B cell (primary cell): Measurements from ENCODE around the gene PHOSPHO1. TPM values are rescaled to one million over a fixed set of nuclear protein-coding genes. Genes with fewer than 3 reads are reported as not detected.
A peak's percentile ranks its signal among the peaks of the same experiment; 100 is the strongest.

Source experiments
- ATAC-seq: fragments of 200-7000 bp; cut with Tn5 transposase; one replicate; pipeline ENCODE4 v1.10.0; 2021; ENCODE audit warnings: low read depth, mild to moderate bottlenecking, moderate number of reproducible peaks, moderate library complexity
- CTCF ChIA-PET: fragments of 350-600 bp; sonication (Branson Sonifier 250); formaldehyde crosslinking; loops from one replicate; lab custom pipeline; 2021; ENCODE audit warnings: antibody characterized with exemption, inconsistent platforms; lab: Charles Lee
- POLR2A ChIA-PET: fragments of 350-600 bp; sonication (Branson Sonifier 250); formaldehyde crosslinking; loops from one replicate; lab custom pipeline; 2021; ENCODE audit warnings: antibody characterized with exemption; lab: Charles Lee
- DNase-seq: peaks from one replicate; pipeline ENCODE4 v3.0.0; 2013
- H2AFZ ChIP-seq: 2 replicates; pipeline ENCODE4 v1.6.1; 2012; ENCODE audit warnings: mild to moderate bottlenecking, low read depth, low read length; ENCODE audit not compliant: insufficient read depth, poor library complexity, severe bottlenecking
- H3K27ac ChIP-seq, 2 donors: 1 replicate in 1 of 2; 2 replicates in 1 of 2; pipeline ENCODE4 v1.5.1; 2012 to 2013; ENCODE audit warnings: low read length in 2 of 2, mild to moderate bottlenecking in 2 of 2, moderate library complexity in 1 of 2
- H3K27me3 ChIP-seq, 4 experiments: fragments of 200-600 bp in 1 of 4; sonication (generic) in 1 of 4; replicated peaks in 1 of 4; 1 replicate in 2 of 4; 2 replicates in 2 of 4; pipeline versions ENCODE4 v1.6.1 to v1.7.0; 2013 to 2016; ENCODE audit warnings: low read length in 3 of 4, mild to moderate bottlenecking in 2 of 4, mixed read lengths in 1 of 4, moderate library complexity in 1 of 4; ENCODE audit not compliant: insufficient read depth in 4 of 4, control insufficient read depth in 3 of 4; ENCODE audit errors: control extremely low read depth in 1 of 4
- H3K36me3 ChIP-seq, 2 experiments: replicated peaks in 1 of 2; 1 replicate in 1 of 2; 2 replicates in 1 of 2; pipeline versions ENCODE4 v1.6.1 to v1.7.1; 2013; ENCODE audit warnings: low read length in 1 of 2; ENCODE audit not compliant: insufficient read depth in 2 of 2, control insufficient read depth in 1 of 2; ENCODE audit errors: control extremely low read depth in 1 of 2, extremely low read depth in 1 of 2
- H3K4me1 ChIP-seq, 2 donors: fragments of 200-600 bp in 1 of 2; sonication (generic) in 1 of 2; 1 replicate in 1 of 2; 2 replicates in 1 of 2; pipeline versions ENCODE4 v1.5.1 to v1.6.1; 2013 to 2017; ENCODE audit warnings: low read length in 2 of 2; ENCODE audit not compliant: control insufficient read depth in 2 of 2, insufficient read depth in 2 of 2
- H3K4me2 ChIP-seq: replicated peaks from 2 replicates; pipeline ENCODE3; 2012; ENCODE audit warnings: mild to moderate bottlenecking, low read depth, low read length; ENCODE audit not compliant: poor library complexity, severe bottlenecking
- H3K4me3 ChIP-seq, 5 experiments: fragments of 200-600 bp in 1 of 5; sonication (generic) in 1 of 5; 1 replicate in 3 of 5; 2 replicates in 2 of 5; pipeline versions ENCODE4 v1.5.1 to v1.7.0; 2011 to 2016; ENCODE audit warnings: low read length in 4 of 5, mild to moderate bottlenecking in 4 of 5, low read depth in 2 of 5, control low read depth in 1 of 5, moderate library complexity in 1 of 5; ENCODE audit not compliant: insufficient read depth in 1 of 5; ENCODE audit errors: control extremely low read depth in 1 of 5, extremely low read depth in 1 of 5
- H3K79me2 ChIP-seq: fragments of 200-600 bp; sonication (generic); one replicate; pipeline ENCODE4 v1.6.0; 2016; ENCODE audit warnings: low read length; ENCODE audit not compliant: control insufficient read depth, insufficient read depth
- H3K9ac ChIP-seq: fragments of 200-600 bp; sonication (generic); 2 replicates; pipeline ENCODE4 v1.6.1; 2017; ENCODE audit warnings: mild to moderate bottlenecking, low read length, moderate library complexity
- H3K9me3 ChIP-seq, 3 donors: one replicate each; pipeline versions ENCODE4 v1.6.1 to v1.7.1; 2013; ENCODE audit warnings: low read length in 2 of 3; ENCODE audit not compliant: control insufficient read depth in 2 of 3, insufficient read depth in 1 of 3; ENCODE audit errors: control extremely low read depth in 1 of 3
- H4K20me1 ChIP-seq: 2 replicates; pipeline ENCODE4 v1.6.0; 2012; ENCODE audit warnings: mild to moderate bottlenecking, low read length; ENCODE audit not compliant: insufficient read depth, control insufficient read depth, poor library complexity, severe bottlenecking
- H3K27ac Mint-ChIP-seq: one replicate; pipeline ENCODE4 v1.8.0; 2021; ENCODE audit warnings: mixed read lengths
- H3K27me3 Mint-ChIP-seq: one replicate; pipeline ENCODE4 v1.8.0; 2021; ENCODE audit warnings: mixed read lengths
- H3K4me1 Mint-ChIP-seq: one replicate; pipeline ENCODE4 v1.8.0; 2021; ENCODE audit warnings: mixed read lengths
- H3K4me3 Mint-ChIP-seq: one replicate; pipeline ENCODE4 v1.8.0; 2021; ENCODE audit warnings: mixed read lengths
- H3K9me3 Mint-ChIP-seq: one replicate; pipeline ENCODE4 v1.8.0; 2022; ENCODE audit warnings: mixed read lengths; ENCODE audit not compliant: insufficient read depth
- EZH2 ChIP-seq: IDR thresholded peaks from 2 replicates; pipeline ENCODE4 v1.6.1; 2012; ENCODE audit warnings: borderline replicate concordance, low read depth, mild to moderate bottlenecking, moderate library complexity, low read length; ENCODE audit not compliant: insufficient read depth, poor library complexity, severe bottlenecking
- WGBS: methylation state at CpG from one replicate; pipeline ENCODE4 v1.1.5; 2013; ENCODE audit warnings: missing lambda C conversion rate; ENCODE audit not compliant: insufficient coverage; 5-methylcytosine and 5-hydroxymethylcytosine counted together
- intact Hi-C: fragments of 100-400 bp; cut with micrococcal nuclease; formaldehyde crosslinking; loops from one replicate; pipeline ENCODE4 v1.10.0; 2022
- polyA plus RNA-seq: library from polyadenylated mRNA; depleted of rRNA; stranded (reverse); fragments of >200 nt; gene quantifications from 2 replicates; pipeline ENCODE4 v1.2.3, GENCODE V29; 2012
- total RNA-seq, 2 donors: library from RNA; stranded (reverse); fragments of 120-200 nt in 1 of 2; gene quantifications; 1 replicate in 1 of 2; 2 replicates in 1 of 2; pipeline versions ENCODE4 v1.2.3 to v1.2.4, GENCODE V29; 2013 to 2022
- TF ChIP-seq, protein P1 (sequence below): fragments of 200-600 bp; IDR thresholded peaks from one replicate; pipeline ENCODE4 v1.8.0; 2022; ENCODE audit warnings: antibody characterized with exemption, mild to moderate bottlenecking

Gene PHOSPHO1
- total and polyA plus RNA-seq, 2 donors (not counting 1 experiment from before 2014, with no cell fraction given) = 0.15 TPM; not detected in 1

DNA sequence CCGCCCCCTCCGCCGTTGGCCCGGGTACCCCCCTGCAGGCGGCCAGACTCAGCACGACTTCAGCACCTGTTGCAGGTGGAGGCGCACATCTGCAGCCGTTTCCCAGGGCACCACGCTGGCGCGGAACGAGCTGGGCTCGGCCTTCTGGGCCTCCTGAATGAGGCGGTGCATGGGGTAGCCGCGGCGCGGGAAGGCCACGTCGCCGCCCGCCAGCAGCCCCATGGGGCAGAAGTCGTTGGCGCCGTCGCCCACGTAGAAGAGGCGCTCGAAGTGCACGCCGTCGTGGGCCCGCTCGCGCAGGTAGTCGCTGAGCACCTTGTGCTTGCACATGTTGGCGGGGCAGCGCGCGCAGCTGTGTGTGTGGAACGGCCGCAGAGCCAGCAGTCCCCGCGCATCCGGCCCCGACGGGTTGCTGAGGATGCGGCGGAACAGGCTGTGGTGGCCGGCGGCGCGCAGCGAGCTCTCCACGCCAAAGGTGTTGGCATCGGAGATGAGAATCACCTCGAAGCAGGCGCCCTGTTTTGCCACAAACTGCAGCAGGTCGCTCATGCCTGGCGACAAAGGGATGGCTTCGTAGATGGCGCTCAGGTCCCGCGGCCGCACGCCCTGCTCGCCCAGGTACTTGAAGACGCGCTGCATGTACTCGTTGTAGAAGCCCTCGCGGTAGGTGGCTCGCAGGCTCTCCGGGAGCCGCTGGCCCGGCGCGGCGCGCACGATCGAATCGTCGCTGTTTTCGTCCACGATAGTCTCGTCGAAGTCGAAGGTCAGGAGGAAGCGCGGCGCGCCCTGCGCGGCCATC lies 6.2 kb downstream of the PHOSPHO1 start:
- TF ChIP-seq, protein P1, sequence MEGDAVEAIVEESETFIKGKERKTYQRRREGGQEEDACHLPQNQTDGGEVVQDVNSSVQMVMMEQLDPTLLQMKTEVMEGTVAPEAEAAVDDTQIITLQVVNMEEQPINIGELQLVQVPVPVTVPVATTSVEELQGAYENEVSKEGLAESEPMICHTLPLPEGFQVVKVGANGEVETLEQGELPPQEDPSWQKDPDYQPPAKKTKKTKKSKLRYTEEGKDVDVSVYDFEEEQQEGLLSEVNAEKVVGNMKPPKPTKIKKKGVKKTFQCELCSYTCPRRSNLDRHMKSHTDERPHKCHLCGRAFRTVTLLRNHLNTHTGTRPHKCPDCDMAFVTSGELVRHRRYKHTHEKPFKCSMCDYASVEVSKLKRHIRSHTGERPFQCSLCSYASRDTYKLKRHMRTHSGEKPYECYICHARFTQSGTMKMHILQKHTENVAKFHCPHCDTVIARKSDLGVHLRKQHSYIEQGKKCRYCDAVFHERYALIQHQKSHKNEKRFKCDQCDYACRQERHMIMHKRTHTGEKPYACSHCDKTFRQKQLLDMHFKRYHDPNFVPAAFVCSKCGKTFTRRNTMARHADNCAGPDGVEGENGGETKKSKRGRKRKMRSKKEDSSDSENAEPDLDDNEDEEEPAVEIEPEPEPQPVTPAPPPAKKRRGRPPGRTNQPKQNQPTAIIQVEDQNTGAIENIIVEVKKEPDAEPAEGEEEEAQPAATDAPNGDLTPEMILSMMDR = no peak
- no peak for TF ChIP-seq EZH2
- Histone ChIP-seq H3K4me1 (peaks cover 43 to 50% of the 10 kb centered on the region in 2 donors), H3K27ac (no peak overlapping the region), H4K20me1 (peaks cover 5% of the 10 kb centered on the region), H3K4me2 (peak overlapping the region; percentile 85), H3K79me2 (no peaks in the 10 kb centered on the region), H3K9me3 (peaks cover 0 to 10% (median 0%) of the 10 kb centered on the region in 3 donors), H2AFZ (peak overlapping the region; percentile 65), H3K36me3 (peaks cover 0 to 12% of the 10 kb centered on the region in 2 experiments), H3K9ac (peak overlapping the region; percentile 57), H3K27me3 (peaks cover 0 to 20% (median 8%) of the 10 kb centered on the region in 4 experiments), H3K4me3 (peak overlapping the region; percentile 7 to 56 (median 42))
- intact Hi-C loops = no loop called here
- ChIA-PET CTCF (interaction anchor here (0.8 to 9.5 kb wide), 7 partner anchors 11 to 67 kb away, joined by 3 to 332 read pairs (median 32); partner anchors contain the start of genes ABI3 and GNGT2), POLR2A (interaction anchor here (0.7 to 1.2 kb wide), 6 partner anchors 11 to 44 kb away, joined by 3 to 5 read pairs (median 4); partner anchors contain the start of genes ABI3 and GNGT2)
- Mint-ChIP-seq H3K9me3 (no peaks in the 10 kb centered on the region), H3K4me3 (peak overlapping the region; percentile 87), H3K27me3 (peaks cover 4% of the 10 kb centered on the region), H3K4me1 (peaks cover 43% of the 10 kb centered on the region), H3K27ac (peak overlapping the region; percentile 63)
- ATAC-seq (peak; percentile 26), DNase-seq (peak; percentile 69)
- WGBS = 3% methylated on average over 95 of the region's 95 CpGs
